Tibial artery (tissue), 4 donors: ENCODE results near the gene KIRREL3.

Experiments used
- DNase-seq, 2 donors: peaks; one replicate each; pipeline ENCODE4 v3.0.0-alpha.2; 2019
- H3K27ac ChIP-seq, 2 donors: fragments of 200-600 bp; sonication (generic) in 1 of 2; 1 replicate in 1 of 2; 2 replicates in 1 of 2; pipeline ENCODE4 v1.5.1; 2018 to 2019; ENCODE audit warnings: mild to moderate bottlenecking in 1 of 2
- H3K27me3 ChIP-seq, 2 donors: fragments of 200-600 bp; sonication (generic) in 1 of 2; one replicate each; pipeline versions ENCODE4 v1.5.1 to v1.6.0; 2016 to 2019
- H3K36me3 ChIP-seq, 3 donors: fragments of 200-600 bp; sonication (generic) in 2 of 3; one replicate each; pipeline ENCODE4 v1.5.1; 2016 to 2019; ENCODE audit warnings: mild to moderate bottlenecking in 2 of 3
- H3K4me1 ChIP-seq, 4 donors: fragments of 200-600 bp; sonication (generic) in 2 of 4; 1 replicate in 3 of 4; 2 replicates in 1 of 4; pipeline ENCODE4 v1.5.1; 2016 to 2019
- H3K4me3 ChIP-seq, 2 donors: fragments of 200-600 bp; sonication (generic) in 1 of 2; 1 replicate in 1 of 2; 2 replicates in 1 of 2; pipeline ENCODE4 v1.5.1; 2018 to 2019; ENCODE audit warnings: mild to moderate bottlenecking in 2 of 2
- H3K9me3 ChIP-seq, 3 donors: fragments of 200-600 bp; sonication (generic) in 1 of 3; one replicate each; pipeline ENCODE4 v1.5.1; 2016 to 2019
- CTCF ChIP-seq, 2 experiments: fragments of 200-600 bp in 1 of 2; fragments of 450-650 bp in 1 of 2; IDR thresholded peaks; one replicate each; pipeline ENCODE4 v1.5.1; 2017 to 2019; ENCODE audit warnings: antibody characterized with exemption in 2 of 2, mild to moderate bottlenecking in 1 of 2, moderate library complexity in 1 of 2
- intact Hi-C: fragments of 100-400 bp; cut with DNase I; formaldehyde crosslinking; loops from one replicate; pipeline ENCODE4 v1.15.0; 2023; ENCODE audit warnings: low total_unique reads

KIRREL3 gene

GRCh38 chr11:126892756-126893155, 107.8 kb downstream of the KIRREL3 start:
- no peak overlapping the region for H3K27ac ChIP-seq
- intact Hi-C loops = no loop called here

GRCh38 chr11:126891556-126892217, 108.9 kb downstream of the KIRREL3 start:
- Histone ChIP-seq H3K4me1 (no peaks in the 10 kb centered on the region), H3K27me3 (no peaks in the 10 kb centered on the region), H3K9me3 (peaks cover 3 to 12% (median 9%) of the 10 kb centered on the region in 3 donors), H3K4me3 (no peak overlapping the region), H3K27ac (no peak overlapping the region), H3K36me3 (no peaks in the 10 kb centered on the region)
- intact Hi-C loops = no loop called here
- no peak for DNase-seq
- no peak for TF ChIP-seq CTCF (IDR thresholded peaks at IDR 0.05)

More at GRCh38 chr11:126892756-126893155, 107.8 kb downstream of the KIRREL3 start:
- peaks cover 3 to 12% (median 9%) of the 10 kb centered on the region in 3 donors for H3K9me3 ChIP-seq
- no peaks in the 10 kb centered on the region for H3K36me3 ChIP-seq
- H3K4me3 ChIP-seq = no peak overlapping the region
- no peak for TF ChIP-seq CTCF (IDR thresholded peaks at IDR 0.05)
- H3K4me1 ChIP-seq = no peaks in the 10 kb centered on the region
- DNase-seq = no peak
- H3K27me3 ChIP-seq = no peaks in the 10 kb centered on the region

GRCh38 chr11:126890561-126890960, 110.0 kb downstream of the KIRREL3 start:
- Histone ChIP-seq H3K27me3 (no peaks in the 10 kb centered on the region), H3K9me3 (peaks cover 0 to 4% (median 0%) of the 10 kb centered on the region in 3 donors), H3K4me1 (no peaks in the 10 kb centered on the region), H3K4me3 (no peak overlapping the region), H3K27ac (no peak overlapping the region), H3K36me3 (no peaks in the 10 kb centered on the region)
- no peak for TF ChIP-seq CTCF (IDR thresholded peaks at IDR 0.05)
- DNase-seq = no peak
- intact Hi-C loops = no loop called here

- Histone ChIP-seq H3K27me3 (no peaks in the 10 kb centered on the region), H3K4me1 (no peaks in the 10 kb centered on the region), H3K27ac (no peak overlapping the region), H3K4me3 (no peak overlapping the region), H3K36me3 (no peaks in the 10 kb centered on the region), H3K9me3 (no peaks in the 10 kb centered on the region)
- no peak for TF ChIP-seq CTCF (IDR thresholded peaks at IDR 0.05)
- intact Hi-C loops = no loop called here
- no peak for DNase-seq
Measured at GRCh38 chr11:126888115-126888712, 112.4 kb downstream of the KIRREL3 start.

- Histone ChIP-seq H3K36me3 (no peaks in the 10 kb centered on the region), H3K27ac (no peak overlapping the region), H3K4me1 (no peaks in the 10 kb centered on the region), H3K9me3 (no peaks in the 10 kb centered on the region), H3K4me3 (no peak overlapping the region), H3K27me3 (no peaks in the 10 kb centered on the region)
- DNase-seq = no peak
- intact Hi-C loops = no loop called here
- no peak for TF ChIP-seq CTCF (IDR thresholded peaks at IDR 0.05)
Measured at GRCh38 chr11:126886636-126887035, 113.9 kb downstream of the KIRREL3 start.
